Measurements from ENCODE around the gene NPTX1.
"Not testable (repeated sequence)": the region's sequence is repeated elsewhere in the genome, so short reads cannot be mapped to it uniquely, and the experiment has no call there.

NPTX1 gene, protein sequence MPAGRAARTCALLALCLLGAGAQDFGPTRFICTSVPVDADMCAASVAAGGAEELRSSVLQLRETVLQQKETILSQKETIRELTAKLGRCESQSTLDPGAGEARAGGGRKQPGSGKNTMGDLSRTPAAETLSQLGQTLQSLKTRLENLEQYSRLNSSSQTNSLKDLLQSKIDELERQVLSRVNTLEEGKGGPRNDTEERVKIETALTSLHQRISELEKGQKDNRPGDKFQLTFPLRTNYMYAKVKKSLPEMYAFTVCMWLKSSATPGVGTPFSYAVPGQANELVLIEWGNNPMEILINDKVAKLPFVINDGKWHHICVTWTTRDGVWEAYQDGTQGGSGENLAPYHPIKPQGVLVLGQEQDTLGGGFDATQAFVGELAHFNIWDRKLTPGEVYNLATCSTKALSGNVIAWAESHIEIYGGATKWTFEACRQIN

DNA sequence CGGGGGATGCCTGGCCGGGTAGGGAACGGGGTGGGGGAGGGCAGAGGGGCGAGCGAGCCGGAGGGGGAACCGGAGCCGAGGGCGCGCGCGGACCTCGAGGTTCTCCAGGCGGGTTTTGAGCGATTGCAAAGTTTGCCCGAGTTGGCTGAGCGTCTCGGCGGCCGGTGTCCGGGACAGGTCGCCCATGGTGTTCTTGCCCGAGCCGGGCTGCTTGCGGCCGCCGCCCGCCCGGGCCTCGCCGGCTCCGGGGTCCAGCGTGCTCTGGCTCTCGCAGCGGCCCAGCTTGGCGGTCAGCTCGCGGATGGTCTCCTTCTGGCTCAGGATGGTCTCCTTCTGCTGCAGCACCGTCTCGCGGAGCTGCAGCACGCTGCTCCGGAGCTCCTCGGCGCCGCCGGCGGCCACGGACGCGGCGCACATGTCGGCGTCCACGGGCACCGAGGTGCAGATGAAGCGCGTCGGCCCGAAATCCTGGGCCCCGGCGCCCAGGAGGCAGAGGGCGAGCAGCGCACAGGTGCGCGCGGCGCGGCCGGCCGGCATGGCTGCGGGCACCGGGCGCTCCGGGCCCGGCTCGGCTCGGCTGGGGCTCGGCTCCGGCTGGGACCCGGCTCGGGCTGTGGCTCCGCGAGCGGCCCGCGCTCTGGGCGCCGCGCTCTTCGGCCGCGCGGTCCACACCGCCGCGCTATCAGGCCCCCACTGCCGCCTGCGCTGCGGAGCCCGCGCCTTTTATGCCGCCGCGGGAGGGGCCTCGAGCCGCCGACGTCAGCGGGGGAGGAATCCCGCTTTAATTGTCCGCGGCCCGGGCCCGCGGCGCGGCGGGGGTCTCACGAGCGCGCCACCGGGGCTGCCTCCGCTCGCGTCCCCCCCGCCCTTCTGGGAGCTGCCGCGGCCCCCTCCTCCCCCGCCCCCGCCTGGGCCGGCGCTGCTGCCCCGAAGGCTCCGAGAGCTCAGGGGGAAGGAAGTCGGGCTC, at the start of gene NPTX1:
TSS of gene NPTX1 (minus strand) at position 698 of the 967 bp plus-strand sequence. CDS start at position 537, 161 bp downstream.
- peak; percentile 67 for DNase-seq

DNA sequence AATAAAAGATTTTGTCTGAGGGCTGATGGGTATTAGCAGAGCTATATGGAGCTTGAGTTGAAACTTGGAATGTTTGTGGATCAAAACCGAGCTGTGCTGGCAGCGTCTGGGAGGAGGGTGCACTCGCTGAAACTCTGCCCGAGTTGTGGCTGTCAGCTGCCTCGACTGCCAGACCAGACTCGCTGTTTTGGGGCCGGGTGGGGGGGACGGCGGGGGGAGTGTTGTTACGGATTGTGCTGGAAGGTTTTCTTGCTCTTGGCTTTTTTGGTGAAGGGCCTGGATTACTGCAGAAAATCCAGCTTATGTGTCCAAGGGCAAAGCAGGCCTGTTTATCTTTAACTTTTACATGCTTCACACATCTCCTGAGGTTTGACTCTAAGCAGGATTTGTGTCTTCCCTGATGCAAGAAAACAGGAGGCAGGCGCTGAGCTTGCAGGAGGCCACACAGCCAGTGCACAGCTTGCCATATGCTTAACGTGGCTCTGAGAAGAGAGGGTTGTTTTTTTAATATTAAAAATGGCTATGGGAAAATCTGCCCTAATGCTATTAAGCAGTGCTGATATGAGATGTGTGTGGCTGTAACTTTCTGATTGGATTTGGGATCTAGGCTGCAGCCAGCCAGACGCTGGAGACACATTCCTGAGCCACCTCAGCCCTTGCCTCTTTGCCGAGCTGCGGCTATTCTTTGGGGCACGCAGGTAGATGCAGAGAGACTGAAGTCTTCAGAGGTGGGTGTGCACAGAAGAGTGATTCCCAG, 47.7 kb upstream of the NPTX1 start:
- no peak for DNase-seq

DNA sequence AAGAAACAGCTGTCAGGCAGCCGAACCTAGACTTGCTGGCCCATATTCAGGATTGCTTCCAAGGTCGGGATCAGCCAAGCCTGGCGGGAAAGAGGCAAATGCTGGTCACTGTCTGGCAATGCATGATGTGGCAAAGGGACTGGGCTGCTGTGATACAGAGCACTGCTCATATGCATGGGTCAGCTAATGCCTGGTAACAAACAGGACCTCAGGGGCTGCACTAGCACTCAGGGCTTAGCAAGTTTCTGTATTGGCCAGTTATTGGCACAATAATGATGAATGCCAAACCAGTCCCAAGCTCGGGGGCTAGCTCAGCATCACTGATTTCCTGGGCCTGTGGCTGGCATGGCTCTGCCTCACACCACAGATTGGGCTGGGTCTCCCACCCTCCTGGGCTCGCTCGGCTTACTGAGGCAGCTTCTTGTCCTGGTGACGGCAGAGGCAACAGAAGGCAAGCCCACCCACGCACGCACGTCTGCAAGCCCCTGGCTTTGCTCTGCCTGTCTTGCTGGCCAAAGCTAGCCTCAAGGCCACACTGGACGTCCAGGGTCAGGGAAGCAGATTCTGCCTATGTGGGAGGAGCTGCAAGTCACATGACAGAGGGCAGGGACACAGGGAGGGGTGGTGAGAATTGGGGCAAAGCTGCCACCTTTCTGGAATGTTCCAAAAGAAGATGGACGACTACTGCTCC, 46.8 kb upstream of the NPTX1 start:
- DNase-seq, result no peak

DNA sequence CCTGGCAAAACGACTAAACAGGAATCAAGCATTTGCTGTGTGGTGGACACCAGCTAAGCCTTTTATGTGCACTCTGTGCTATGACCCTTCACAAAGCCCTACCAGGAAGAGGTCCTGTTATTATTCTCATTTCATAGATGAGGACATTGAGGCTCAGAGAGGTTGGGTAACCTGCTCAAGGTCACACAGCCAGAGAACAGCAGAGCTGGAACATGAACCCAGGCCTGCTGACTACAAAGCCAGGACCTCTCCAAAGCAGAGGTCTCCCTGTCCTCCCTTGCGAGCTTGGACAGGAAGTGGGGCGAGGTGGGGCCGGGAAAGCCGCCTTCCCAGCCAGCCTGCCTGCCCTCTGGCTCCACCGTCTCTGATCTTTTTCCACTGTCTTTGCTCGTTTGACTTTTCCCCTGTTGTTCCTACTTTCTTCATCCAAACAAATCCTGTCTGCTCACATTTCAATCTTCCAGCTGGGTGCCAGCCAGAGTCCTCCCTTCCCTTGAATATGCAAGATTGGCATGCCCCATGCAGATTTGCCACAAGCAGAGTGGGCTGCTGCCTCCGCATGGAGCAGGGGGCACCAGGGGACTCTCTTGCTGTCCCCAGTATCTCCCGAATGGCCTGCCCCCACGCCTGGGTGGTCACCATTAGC, 44.5 kb upstream of the NPTX1 start:
- DNase-seq, result no peak

DNA sequence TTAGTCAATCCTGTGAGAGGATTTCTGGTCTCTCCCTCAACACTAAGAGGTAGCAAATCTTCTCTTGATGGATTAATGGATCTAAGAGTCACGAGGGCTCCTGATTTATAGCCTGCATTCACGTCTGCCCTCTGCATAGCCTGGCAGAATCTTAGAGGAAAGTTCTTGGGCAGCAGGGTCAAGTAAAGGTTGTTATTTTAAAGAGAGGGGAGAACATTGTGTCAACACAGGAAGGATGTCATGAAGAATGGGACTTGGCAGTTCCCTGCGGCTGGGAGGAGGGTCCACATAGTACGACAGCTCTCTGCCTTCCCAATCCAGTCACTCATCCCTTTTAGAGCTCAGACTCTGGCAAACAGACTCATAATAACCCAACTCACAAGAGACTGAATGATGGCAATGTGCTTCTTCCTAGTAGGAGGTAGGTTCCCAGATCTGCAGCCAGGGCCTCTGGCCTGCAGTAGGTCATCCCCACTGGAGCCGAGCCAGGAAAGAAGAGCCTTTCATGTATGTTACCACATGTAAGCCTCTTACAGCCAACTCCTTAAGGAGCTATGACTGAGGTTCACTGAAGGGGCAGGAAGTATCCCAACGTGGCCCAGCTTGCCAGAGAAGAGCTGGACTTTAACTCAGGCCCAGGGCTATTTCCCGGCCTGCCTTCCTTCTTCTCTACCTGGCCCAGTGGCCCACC, 42.8 kb upstream of the NPTX1 start:
- no peak for DNase-seq

DNA sequence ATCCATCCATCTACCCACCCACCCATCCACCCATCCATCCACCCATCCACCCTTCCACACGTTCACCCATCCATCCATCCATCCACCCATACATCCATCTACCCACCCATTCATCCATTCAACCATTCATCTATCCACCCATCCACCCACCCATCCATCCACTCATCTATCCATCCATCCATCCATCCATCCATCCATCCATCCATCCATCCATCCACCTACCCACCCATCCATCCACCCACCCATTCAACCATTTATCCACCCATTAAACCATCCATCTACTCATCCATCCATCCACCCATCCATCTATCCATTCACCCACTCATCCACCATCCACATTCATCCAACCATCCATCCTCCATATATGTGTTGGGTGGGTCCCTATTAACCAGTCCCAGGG, 42.0 kb upstream of the NPTX1 start:
- DNase-seq, result no peak

DNA sequence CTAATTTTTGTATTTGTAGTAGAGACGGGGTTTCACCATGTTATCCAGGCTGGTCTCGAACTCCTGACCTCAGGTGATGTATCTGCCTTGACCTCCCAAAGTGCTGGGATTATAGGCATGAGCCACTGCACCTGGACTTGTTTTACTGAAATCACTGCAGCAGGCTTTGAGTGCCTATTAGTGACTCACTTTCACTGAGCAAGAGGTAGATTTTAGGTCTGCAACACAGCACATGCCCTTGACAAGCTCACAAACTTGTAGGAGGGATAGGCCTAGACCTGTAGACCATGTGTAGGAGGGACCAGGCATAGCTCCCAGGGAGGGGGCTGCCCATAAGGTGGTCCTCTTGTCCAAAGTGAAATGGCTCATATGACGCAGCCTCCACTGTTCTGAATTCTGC, 41.2 kb upstream of the NPTX1 start:
- no peak for DNase-seq

DNA sequence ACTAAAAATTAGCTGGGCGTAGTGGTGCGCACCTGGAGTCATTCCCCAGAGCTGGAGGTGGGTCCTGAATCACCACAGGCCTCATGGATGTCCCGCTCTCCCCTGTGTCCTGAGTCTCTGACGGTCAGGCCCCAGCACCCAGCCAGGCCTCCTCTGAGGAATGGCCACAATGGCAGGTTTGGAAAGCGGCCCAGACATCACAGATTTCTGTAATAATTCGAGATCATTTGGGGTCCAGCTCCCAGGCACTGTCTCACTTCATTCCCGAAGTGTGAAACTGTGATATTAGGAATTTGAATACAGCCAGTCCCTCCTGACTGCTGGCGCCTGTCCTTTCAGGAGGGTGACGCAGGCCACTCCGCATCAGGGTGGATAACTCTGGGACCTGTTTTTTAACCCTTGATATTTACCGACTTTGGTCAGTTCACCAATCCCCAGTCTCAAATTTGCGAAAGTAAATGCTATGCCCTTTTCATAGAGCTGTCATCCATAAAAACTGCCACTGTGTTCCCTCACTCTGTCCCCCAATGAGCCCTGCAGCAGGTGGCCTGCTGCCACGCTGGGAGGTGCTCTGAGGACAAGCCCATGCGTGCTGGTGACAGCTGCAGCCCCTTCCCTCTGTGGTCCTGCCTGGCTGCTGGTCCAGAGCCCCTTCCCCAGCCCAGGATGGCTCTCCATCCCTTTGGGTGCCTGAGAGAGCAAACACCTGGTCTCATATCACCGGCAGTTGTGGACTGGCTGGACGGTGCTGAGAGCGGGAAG, 39.9 kb upstream of the NPTX1 start:
- DNase-seq, result no peak

DNA sequence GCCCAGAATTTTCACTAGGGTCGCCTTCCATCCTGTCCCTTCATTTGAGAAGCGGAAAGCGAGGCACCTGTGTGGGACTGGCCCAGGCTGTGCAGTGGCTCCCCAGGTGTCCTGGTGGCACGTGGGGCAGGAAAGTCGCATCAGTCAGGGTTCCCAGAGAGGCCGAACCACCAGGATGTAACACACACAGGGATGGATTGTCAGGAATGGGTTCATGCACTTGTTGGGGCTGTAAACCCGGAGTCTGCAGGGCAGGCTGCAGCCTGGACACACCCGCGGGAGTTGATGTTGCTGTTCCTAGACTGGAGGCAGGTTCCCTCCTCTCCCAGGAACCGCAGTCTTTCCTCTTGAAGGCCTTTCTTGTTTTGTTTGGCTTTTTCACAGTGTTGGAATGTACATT, 37.5 kb upstream of the NPTX1 start:
- DNase-seq, result no peak

DNA sequence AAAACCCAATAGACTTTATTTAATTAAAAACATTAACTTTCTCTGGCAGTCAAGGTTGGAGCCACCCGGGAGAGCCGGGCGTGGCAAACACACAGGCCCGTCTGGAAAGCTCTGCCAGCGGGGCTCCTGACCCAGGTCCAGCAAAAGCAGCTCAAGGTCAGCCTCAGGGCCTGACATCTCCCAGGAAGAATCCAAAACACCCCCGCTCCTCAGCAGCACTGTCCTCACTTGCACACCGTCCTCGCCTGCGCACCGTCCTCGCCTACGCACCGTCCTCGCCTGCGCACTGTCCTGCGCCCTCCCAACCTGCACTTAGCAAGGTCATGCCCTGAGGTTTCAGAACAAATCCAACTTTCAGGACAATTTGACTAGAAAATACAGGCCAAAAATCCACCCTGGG, 36.8 kb upstream of the NPTX1 start:
- no peak for DNase-seq

DNA sequence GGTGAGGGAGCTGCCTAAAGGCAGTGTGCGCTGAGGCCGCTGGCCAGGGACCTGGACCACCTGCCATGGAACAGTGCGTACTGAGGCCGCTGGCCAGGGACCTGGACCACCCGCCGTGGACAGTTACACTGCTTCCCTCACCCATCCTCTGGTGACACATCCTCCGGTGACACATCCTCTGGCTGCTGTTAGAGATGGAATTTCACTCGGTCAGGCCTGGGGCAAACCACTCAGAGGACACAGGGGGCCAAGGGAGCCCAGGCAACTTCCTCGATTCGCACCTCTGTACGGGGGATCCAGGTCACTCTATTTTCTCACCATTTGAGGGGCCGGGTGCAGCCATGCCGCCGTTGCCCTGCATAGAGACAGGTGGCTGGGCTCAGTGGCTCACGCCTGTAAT, 35.8 kb upstream of the NPTX1 start:
- no peak for DNase-seq

DNA sequence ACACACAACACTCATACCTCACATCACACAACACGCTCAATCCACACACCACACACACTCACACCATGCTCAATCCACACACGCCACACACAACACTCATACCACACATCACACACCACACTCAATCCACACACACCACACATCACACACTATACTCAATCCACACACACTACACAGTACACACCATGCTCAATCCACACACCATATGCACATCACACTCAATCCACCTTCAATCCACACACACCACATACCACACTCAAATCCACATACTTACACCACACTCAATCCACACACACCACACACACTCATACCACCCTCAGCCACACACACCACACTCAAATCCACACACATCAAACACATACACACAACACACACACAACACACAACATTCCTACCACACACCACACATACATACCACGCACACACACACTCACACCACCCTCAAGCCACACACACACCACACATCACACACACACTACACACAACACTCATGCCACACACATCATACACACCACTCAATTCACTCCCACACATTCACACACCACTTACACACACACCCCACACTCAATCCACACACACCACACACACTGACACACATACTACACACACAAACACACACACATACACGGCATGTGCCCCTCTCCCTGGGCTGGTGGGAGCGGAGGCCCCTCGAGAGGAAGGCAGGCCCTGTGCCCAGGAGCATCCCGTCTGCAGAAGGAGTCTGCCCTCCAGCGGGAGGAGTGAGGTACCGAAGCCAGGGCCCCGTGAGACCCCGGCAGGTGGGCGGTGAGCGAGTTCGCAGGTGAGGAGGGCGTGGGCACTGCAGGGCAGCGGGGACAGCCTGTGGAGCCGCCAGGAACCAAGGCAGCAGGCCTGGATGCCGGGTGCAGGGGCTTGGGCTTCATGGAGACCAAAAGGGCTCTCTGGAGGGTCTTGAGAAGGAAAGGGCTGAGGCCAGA, 35.1 kb upstream of the NPTX1 start:
- DNase-seq, result no peak

DNA sequence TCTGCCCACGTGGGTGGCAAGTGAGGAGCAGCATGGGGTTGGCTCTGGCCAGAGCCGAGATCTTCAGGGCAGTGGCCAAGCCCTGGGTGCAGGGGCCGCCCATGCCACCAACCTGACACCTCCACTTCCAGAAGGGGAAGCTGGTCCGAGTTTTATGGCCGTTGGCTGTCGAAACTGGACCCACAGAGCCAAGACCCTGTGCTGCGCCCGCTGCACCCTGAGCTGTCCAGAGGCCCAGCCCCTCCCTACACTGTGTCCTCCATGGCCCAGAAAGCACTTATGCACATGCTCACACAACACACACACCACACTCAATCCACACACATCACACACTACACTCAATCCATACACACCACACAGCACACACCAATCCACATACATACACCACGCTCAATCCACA, 34.4 kb upstream of the NPTX1 start:
- no peak for DNase-seq

DNA sequence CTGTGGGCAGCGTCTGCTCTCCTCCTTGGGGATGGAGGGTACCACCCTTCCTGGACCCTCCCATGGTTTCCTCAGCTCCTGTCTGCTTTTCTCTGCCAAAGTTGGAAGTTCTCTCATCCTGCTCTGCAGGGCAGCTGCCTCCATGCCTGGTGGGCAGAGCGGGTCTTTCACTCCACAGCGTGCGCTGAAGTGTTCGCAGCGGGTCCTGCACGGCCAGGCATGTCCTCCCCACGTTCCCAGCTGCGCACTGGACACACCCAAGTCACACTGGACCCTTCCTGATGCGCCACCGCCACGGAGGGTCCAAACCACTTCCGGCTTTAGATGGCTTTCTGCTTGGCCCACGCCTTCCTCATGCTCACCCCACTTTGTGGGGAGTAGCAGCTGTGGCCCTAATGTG, 33.7 kb upstream of the NPTX1 start:
- no peak for DNase-seq

DNA sequence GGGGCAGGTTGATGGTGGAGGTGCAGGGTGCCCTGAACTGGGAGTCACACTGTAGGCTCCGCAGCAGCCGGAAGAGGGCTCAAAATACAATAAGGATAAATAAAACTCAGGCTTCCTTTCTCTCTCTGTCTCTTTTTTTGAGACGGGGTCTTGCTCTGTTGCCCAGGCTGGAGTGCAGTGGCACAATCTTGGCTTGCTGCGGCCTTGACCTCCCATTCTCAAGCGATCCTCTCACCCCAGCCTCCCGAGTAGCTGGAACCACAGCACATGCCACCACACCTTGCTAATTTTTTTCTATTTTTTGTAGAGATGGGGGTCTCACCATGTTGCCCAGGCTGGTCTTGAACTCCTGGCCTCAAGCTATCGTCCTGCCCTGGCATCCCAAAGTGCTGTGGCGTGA, 32.9 kb upstream of the NPTX1 start:
- DNase-seq, result no peak

DNA sequence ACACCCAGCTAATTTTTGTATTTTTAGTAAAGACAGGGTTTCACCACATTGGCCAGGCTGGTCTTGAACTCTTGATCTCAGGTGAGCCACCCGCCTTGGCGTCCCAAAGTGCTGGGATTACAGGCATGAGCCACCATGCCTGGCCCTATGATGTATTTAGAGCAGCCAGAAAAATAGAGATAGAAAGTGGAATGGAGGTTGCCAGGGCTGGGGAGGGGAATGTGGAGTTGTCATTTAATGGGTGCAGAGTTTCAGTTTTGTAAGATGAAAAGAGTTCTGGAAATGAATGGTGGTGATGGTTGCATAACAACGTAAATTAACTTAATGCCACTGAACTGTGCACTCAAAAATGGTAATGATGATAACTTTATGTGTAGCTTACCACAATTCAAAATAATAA, 31.6 kb upstream of the NPTX1 start:
- no peak for DNase-seq

DNA sequence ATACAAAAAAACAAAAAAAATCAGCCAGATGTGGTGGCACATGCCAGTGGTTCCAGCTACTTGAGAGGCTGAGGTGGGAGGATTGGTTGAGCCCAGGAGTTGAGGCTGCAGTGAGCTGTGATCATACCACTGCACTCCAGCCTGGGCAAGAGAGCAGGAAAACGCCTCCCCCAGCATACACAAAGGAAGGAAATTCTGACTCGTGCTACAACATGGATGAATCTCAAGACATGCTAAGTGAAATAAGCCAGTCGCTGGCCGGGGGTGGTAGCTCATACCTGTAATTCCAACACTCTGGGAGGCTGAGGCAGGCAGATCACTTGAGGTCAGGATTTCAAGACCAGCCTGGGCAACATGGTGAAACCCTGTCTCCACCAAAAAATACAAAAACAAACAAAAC, 30.8 kb upstream of the NPTX1 start:
- DNase-seq, result not testable (repeated sequence)

DNA sequence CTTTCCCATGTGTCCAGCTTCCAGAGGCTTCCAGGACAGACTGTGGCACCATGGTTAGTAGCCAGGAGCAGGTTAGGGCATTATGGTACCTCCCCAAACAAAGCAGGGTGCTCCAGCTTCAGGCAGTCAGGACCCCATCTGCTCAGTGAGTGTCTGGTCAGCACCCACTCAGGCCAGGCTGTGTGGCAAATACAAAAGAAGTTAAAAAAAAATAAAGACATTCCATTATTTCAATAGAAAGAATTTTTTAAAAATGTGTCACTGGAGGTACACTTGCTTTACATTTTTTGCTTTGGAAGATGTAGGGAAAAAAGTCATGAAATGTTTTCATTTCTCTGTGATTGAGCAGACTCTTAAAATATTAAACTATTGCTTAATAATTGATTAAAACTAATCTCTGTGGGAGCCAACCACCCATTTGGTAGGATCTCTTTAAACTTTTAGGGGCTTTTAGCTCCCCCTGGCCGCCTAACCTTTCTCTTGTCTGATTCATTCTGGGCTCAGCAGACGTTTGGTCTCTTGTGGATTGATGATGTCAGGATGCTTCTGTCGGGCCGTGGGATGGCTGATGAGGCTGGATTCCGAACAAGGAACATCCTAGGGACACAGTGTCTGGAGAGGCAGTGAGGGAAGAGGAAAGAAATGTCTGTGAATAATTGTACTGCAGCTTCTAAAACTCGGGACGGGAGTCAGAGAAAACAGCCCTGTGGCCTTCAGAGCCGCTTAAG, 28.4 kb upstream of the NPTX1 start:
- no peak for DNase-seq

DNA sequence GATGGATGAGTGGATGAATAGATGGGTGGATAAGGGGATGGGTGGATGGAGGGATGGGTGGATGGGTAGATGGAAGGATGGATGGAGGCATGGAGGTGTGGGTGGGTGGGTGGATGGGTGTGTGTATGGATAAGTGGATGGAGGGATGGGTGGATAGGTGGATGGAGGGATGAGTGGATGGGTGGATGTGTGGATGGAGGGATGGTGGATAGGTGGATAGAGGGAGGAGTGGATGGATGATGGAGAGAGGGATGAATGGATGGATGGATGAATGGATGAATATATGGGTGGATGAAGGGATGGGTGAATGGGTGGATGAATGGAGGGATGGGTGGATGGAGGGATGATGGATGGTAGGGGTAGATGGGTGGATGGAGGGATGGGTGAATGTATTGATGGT, 27.5 kb upstream of the NPTX1 start:
- DNase-seq, result no peak

All from activated CD8-positive, alpha-beta memory T cell treated with anti-CD3 and anti-CD28 coated beads for 24 hours (primary cell).